HL-60 (cell line): ENCODE measurements around the gene LIMS1.

Source experiments
- CTCF ChIP-seq: IDR thresholded peaks from one replicate; pipeline ENCODE4 v1.5.1; 2011; ENCODE audit warnings: low read length, control low read depth, inconsistent platforms; ENCODE audit not compliant: insufficient read depth
- GABPA ChIP-seq: IDR thresholded peaks from 2 replicates; pipeline ENCODE4 v1.6.1; 2012; ENCODE audit warnings: low read depth
- POLR2AphosphoS5 ChIP-seq: IDR thresholded peaks from 2 replicates; pipeline ENCODE4 v1.6.1; 2012; ENCODE audit warnings: low read depth
- REST ChIP-seq: IDR thresholded peaks from 2 replicates; pipeline ENCODE4 v1.6.1; 2012; ENCODE audit warnings: low read depth; ENCODE audit not compliant: insufficient replicate concordance
- SPI1 ChIP-seq: IDR thresholded peaks from 2 replicates; pipeline ENCODE4 v1.6.1; 2012; ENCODE audit warnings: low read depth, mild to moderate bottlenecking, borderline replicate concordance

- no peak for TF ChIP-seq SPI1
- TF ChIP-seq CTCF: no peak
- no peak for TF ChIP-seq GABPA
- no peak for TF ChIP-seq POLR2AphosphoS5
- TF ChIP-seq REST: no peak
Measured at GRCh38 chr2:108623616-108624015, 89.3 kb downstream of the LIMS1 start.
